ENCODE data around the gene BMP8A.
A peak's percentile ranks its signal among the peaks of the same experiment; 100 is the strongest.

Gene BMP8A

GRCh38 chr1:39572379-39573096 lies 81.1 kb downstream of the BMP8A start:
- DNase-seq (ENCODE audit: low spot score) = no peak

DNA sequence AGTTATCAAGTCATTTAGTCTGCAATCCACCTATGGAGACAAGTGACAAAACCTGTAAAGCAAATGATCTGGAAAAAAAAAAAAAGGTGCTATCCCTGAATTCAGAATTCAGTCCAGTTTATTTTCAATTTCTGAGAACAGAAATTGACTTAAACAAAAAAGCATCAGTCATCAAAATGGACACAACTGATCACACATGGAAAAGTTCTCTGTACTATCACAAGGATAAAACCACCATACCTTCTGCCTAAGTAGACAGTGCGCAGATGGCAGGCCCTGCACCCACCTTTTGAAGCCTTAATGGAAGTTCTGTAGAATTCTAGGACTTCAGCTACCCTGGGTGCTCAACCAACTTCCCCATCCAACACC lies 81.6 kb downstream of the BMP8A start:
- no peak for DNase-seq (ENCODE audit: low spot score)

DNA sequence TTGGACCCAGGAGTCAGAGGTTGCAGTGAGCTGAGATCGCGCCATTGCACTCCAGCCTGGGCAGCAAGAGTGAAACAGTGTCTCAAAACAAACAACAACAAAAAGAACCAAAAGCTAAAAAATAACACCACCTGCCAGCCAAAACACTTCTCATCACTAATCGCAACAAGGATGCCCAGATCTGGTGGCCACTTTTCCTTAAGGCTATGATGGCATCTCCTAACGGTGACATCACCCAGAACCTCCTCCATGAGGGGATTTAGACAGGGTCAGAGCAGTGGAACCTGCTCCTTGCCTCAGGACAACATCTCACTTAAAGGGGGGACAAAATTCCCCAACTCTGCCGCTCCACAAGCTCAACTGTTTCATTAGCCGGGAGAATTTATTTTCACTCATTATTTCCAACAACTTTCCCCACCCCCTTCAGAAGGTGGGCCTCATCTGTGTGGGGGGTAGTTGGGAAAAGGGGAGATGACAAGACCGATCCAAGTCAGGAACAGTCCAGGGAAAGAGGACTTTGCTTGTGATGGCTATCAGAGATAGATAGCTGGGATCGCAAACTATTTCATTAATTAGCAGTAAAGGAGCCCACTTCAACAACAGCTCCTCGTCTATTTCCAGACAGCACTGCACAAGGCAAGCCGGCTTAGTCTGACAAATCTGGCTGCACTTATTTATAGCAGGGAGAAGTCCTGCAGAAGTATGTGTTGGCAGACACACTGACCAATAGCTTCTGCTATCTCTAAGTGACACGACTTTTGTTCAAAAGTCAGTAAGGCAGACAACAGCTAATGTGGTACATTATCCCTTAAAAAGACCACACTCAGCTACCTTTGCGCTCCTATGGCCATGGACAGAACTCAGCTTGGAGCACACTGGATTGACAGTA lies 82.5 kb downstream of the BMP8A start:
- peak; percentile 65 for DNase-seq (ENCODE audit: low spot score)

GRCh38 chr1:39574646-39575045 lies 83.2 kb downstream of the BMP8A start:
- no peak for DNase-seq (ENCODE audit: low spot score)
